ELF-1 (cell line): ENCODE data around the gene P2RX2.
"Not testable (repeated sequence)": the region's sequence is repeated elsewhere in the genome, so short reads cannot be mapped to it uniquely, and the experiment has no call there.

Source experiments
- DNase-seq: peaks from one replicate; pipeline ENCODE4 v3.0.0-alpha.2; 2016; ENCODE audit warnings: low read depth, low spot score

The P2RX2 gene

GRCh38 chr12:132583411-132583710, 35.2 kb upstream of the P2RX2 start:
- DNase-seq = no peak

GRCh38 chr12:132583736-132584135, 34.8 kb upstream of the P2RX2 start:
- DNase-seq = peak; percentile 59

- no peak for DNase-seq
These were observed 34.1 kb upstream of the P2RX2 start for GRCh38 chr12:132584429-132584828.

DNA sequence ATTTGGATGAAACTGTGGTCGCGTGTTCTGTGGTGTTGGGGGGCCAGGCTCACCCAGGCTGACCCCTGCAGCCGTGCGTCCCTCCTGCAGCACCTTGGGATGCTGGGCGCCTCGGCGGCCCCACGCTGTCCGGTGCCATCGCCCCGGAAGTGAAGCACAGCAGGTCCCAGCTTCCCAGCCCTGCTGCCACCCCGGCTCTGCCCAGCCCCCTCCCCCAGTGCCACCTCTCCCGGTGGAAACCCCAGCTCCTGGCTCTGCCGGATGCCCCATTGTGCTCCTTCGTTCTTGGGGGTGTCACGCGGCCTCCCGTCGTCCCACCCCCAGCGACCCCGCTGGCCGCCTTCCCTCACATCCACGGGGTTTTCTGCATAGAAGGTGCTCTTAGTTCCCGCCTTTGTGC, 33.4 kb upstream of the P2RX2 start:
- no peak for DNase-seq

DNA sequence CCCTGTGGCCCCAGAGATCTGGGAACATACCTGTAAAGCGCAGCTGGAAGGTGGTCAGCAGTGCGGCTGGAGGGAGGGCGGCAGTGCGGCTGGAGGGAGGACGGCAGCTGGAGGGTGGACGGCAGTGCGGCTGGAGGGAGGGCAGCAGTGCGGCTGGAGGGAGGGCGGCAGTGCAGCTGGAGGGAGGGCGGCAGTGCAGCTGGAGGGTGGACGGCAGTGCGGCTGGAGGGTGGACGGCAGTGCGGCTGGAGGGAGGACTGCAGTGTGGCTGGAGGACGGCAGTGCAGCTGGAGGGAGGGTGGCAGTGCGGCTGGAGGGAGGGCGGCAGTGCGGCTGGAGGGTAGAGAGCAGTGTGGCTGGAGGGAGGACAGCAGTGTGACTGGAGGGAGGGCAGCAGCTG, 31.6 kb upstream of the P2RX2 start:
- DNase-seq = no peak

DNA sequence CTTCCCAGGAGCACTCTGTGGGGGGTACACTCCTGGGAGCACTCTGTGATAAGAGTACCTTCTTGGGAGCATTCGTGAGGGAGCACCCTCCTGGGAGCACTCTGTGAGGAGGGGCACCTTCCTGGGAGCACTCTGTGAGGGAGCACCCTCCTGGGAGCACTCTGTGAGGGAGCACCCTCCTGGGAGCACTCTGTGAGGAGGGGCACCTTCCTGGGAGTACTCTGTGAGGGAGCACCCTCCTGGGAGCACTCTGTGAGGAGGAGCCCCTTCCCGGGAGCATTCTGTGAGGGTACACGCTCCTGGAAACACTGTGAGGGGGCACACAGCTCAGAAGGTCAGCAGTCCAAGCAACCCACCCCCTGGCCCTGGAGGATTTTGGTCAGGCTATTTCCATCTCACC, 30.8 kb upstream of the P2RX2 start:
- no peak for DNase-seq

DNA sequence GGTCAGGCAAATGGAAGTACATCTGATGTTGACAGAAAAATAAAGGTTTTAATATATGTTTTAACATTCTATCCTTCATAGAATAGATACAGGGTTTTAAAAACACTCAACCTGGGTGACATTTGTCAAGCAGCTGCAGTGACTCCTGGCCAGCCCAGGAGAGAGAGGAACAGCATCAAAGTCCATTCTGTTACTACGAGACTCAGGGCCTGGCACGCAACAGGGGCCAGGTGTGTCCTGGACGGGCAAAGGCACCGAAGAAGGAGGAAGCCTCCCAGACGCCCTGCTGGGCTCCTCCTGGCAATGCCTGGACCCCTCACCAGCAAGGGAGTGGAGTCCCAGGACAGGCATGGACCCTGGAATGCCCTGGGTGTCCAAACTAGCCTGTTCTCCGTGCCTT, 30.3 kb upstream of the P2RX2 start:
- DNase-seq = no peak

DNA sequence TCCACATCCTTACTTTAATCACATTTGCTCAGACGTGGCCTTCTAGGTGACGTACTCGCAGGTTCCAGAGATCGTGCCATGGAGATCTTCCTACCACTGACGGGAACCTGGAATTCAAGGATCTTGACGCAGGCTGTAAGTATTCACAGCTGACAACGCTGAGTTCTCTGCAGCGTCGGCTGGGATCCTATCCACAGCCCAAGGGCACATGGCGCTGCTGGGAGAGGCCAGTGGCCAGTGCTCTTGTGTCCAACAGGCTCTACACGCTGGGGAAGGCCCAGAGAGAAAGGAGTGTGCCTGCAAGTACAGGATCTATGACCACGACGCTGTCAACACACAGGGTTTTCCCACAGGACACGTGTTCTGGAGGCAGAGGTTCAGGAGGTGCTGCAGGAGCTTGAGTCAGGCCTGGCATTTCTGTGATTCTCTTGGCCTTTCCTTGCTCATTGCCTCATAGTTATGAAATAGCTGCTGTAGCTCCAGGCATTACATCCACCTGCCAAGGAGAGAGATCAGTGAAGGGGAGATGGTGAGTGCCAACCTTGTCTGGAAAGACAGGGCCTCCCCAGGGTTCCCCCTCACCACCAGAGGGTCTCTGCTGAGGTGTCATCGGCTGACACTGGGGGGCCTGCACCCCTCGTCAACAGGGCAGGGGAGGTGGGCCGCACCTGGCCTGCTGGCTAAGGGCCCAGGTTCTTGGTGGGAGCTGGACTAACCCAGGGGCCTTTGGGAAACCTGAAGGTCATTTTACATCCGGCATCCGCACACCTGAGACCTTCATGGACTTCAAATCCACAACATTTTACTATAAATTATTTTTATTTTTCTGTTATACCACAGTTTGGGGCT, 29.5 kb upstream of the P2RX2 start:
- no peak for DNase-seq

GRCh38 chr12:132591107-132591935, 27.3 kb upstream of the P2RX2 start:
- no peak for DNase-seq

DNA sequence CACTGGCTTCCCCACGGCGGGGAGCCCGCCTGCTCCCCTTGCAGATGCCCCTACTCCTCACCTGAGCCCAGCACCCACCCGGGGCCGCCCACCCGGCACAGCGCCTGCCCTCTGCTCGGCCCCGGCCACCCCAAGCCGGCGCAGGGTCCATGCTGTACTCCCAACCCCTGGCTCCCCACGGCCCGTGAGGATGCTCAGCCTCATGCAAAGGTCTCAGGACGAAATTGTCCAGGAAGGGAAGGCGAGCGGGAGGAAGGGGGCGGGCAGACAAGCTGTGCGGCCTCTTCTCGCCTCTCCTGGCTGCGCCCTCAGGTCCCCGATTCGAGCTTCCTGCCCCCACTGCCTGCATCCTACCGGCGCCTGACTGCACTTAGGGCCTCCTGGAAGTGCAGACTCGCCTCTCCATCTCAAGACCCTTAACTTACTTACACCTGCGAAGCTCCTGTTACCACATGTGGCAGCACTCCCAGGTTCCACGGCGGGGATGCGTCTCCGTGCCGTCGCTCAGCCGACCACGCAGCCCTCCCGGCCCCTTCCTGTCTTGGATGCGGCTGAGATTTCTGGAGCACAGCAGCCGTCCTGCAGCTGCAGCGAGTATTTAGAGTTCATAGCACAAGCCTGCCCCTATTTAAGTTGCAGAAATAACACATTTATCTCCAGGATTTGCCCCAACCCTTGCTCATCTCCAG, 26.1 kb upstream of the P2RX2 start:
- DNase-seq = no peak

DNA sequence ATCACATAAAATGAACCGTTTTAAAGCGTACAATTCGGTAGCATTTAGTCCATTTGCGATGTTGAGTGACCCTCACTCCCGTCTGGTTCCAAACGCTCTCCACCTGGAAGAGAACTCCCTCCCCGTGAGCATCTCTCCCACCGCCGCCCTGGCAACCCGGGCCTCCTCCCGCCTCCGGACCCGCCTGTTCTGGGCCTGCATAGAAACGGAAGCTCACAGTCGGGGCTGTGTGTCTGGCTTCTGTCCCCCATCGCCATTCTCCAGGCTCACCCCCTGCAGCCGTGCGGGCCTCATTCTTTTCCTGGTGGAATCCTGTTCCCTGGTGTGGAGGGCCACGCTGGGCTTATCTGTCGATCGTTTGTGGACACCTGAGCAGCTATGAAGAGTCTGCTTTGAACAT, 25.5 kb upstream of the P2RX2 start:
- DNase-seq = no peak

DNA sequence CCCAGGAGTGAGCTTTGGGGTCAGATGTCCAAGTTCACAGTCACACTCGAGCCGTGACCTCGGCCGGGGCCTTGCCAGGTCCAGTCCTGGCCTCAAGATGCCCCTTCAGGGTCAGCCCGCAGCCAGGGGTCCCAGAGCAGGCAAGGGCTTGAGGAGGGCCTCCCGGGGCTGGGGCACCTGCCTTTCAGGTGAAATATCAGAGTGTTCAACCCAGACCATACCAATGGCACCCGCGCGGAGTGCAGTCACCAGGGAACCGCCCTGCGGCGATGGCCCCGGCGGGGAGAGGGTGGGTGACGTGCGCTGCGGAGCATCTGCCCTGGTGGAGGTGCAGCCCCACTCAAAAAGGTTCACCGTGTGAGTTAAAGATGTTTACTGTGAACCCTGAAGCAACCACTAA, 25.1 kb upstream of the P2RX2 start:
- no peak for DNase-seq

- peak; percentile 90 for DNase-seq
These were observed 24.6 kb upstream of the P2RX2 start for GRCh38 chr12:132593938-132594358.

DNA sequence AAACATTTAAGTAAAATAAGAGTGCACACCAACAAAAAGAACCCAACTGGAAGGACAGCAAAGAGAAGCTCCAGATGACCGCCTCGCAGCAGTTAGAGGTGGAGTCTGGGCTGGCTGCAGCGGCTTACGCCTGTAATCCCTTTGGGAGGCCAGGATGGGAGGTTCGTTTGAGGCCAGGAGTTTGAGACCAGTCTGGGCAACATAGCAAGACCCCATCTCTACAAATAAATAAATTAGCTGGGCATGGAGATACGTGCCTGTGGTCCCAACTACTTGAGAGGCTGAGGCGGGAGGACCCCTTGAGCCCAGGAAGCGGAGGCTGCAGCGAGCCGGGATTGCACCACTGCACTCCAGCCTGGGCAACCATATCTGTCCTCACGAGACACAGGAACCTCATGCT, 23.4 kb upstream of the P2RX2 start:
- no peak for DNase-seq

DNA sequence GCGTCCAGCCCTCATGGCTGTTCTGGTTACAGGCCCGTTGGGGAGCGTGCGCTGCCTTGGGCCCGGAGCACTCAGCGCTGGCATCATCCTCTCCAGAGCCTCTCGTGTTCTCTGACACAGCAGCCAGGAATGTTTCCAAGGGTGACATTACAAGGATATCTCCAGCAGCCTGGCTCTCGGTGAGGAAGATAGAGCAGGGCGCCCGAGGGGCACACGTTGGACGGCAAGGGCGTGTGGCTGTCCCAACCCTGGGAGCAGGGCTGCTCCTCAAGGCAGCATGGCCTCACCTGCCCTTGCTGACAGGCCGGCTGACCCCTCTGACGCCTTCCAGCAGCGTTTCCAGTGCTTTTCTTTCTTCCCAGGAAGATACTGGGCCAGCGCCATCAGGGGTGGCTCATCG, 22.6 kb upstream of the P2RX2 start:
- DNase-seq = peak; percentile 88

- no peak for DNase-seq
These were observed 21.0 kb upstream of the P2RX2 start for GRCh38 chr12:132597333-132598316.

DNA sequence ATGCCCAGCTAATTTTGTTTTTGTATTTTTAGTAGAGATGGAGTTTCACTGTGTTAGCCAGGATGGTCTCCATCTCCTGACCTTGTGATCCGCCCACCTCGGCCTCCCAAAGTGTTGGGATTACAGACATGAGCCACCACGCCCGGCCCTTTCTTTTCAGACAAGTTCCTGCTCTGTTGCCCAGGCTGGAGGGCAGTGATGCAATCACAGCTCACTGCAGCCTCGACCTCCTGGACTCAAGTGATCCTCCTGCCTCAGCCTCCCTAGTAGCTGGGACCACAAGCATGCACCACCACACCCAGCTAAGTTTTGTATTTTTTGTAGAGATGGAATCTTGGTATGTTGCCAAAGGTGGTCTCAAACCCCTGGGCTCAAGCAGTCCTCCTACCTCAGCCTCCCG, 19.1 kb upstream of the P2RX2 start:
- DNase-seq = not testable (repeated sequence)

GRCh38 chr12:132600048-132601032, 18.2 kb upstream of the P2RX2 start:
- peak; percentile 83 for DNase-seq

GRCh38 chr12:132601171-132601883, 17.2 kb upstream of the P2RX2 start:
- DNase-seq = no peak
